Endothelial cell of umbilical vein (primary cell): Measurements from ENCODE around the gene RTL3. TPM values are rescaled to one million over a fixed set of nuclear protein-coding genes. Genes with fewer than 3 reads are reported as not detected.

Source experiments
- BruUV-seq: library from RNA; stranded (reverse); fragments of 400-500 nt; replicated peaks from 2 replicates; lab custom pipeline; 2021; lab: Mats Ljungman, UMichigan
- CTCF ChIA-PET: fragments of 300-600, 350-600 bp; sonication (Branson Sonifier 250); formaldehyde crosslinking; loops from one replicate; lab custom pipeline; 2021; ENCODE audit warnings: antibody characterized with exemption, inconsistent platforms; lab: Charles Lee
- POLR2A ChIA-PET: fragments of 300-600, 350-600 bp; sonication (Branson Sonifier 250); formaldehyde crosslinking; loops from one replicate; lab custom pipeline; 2021; ENCODE audit warnings: antibody characterized with exemption, inconsistent platforms; lab: Charles Lee
- DNase-seq: peaks from one replicate; pipeline ENCODE4 v3.0.0-alpha.2; 2011; ENCODE audit warnings: low read depth, low spot score
- FAIRE-seq: peaks from 2 replicates; lab custom pipeline; 2011; peaks lifted over from hg19 to GRCh38; lab: Jason Lieb, UNC
- H2AFZ ChIP-seq: 2 replicates; pipeline ENCODE4 v1.6.0; 2012; ENCODE audit warnings: low read depth, low read length, control low read depth, inconsistent platforms
- H3K27ac ChIP-seq: 2 replicates; pipeline ENCODE4 v1.5.1; 2011; ENCODE audit warnings: low read depth, mild to moderate bottlenecking, control low read depth, low read length, moderate library complexity; ENCODE audit not compliant: insufficient read depth
- H3K27me3 ChIP-seq, 2 experiments: 2 replicates each; pipeline versions ENCODE4 v1.6.0 to v1.6.1; 2011; ENCODE audit warnings: low read length in 2 of 2, mixed read lengths in 1 of 2; ENCODE audit not compliant: control insufficient read depth in 2 of 2, insufficient read depth in 2 of 2
- H3K36me3 ChIP-seq, 2 experiments: 2 replicates in 1 of 2; 3 replicates in 1 of 2; pipeline ENCODE4 v1.5.1; 2011; ENCODE audit warnings: low read length in 2 of 2, mild to moderate bottlenecking in 1 of 2, moderate library complexity in 1 of 2; ENCODE audit not compliant: control insufficient read depth in 2 of 2, insufficient read depth in 2 of 2; ENCODE audit errors: extremely low read depth in 1 of 2
- H3K4me1 ChIP-seq: 3 replicates; pipeline ENCODE4 v1.5.1; 2011; ENCODE audit warnings: mild to moderate bottlenecking, low read length; ENCODE audit not compliant: control insufficient read depth, insufficient read depth; ENCODE audit errors: extremely low read depth
- H3K4me2 ChIP-seq: 2 replicates; pipeline ENCODE4 v1.6.1; 2011; ENCODE audit warnings: low read length, control low read depth, mixed read lengths; ENCODE audit not compliant: insufficient read depth
- H3K4me3 ChIP-seq, 3 experiments: fragments of 200-600 bp in 1 of 3; sonication (generic), shearing (Covaris generic) in 1 of 3; replicated peaks in 1 of 3; 2 replicates each; pipeline ENCODE4 v1.5.1; 2011 to 2016; ENCODE audit warnings: control low read depth in 3 of 3, low read length in 3 of 3, mild to moderate bottlenecking in 2 of 3, inconsistent platforms in 1 of 3, low read depth in 1 of 3, moderate library complexity in 1 of 3; ENCODE audit not compliant: insufficient read depth in 1 of 3
- H3K79me2 ChIP-seq: 2 replicates; pipeline ENCODE4 v1.6.0; 2012; ENCODE audit warnings: low read length, inconsistent platforms; ENCODE audit not compliant: control insufficient read depth, insufficient read depth
- H3K9ac ChIP-seq: replicated peaks from 2 replicates; pipeline ENCODE3; 2011; ENCODE audit warnings: low read length, control low read depth; ENCODE audit not compliant: insufficient read depth; ENCODE audit errors: extremely low read depth
- H3K9me1 ChIP-seq: replicated peaks from 3 replicates; pipeline ENCODE4 v1.6.0; 2011; ENCODE audit warnings: mild to moderate bottlenecking, low read length; ENCODE audit not compliant: control insufficient read depth, insufficient read depth; ENCODE audit errors: extremely low read depth
- H3K9me3 ChIP-seq: replicated peaks from 2 replicates; pipeline ENCODE4 v1.5.1; 2012; ENCODE audit warnings: low read length, inconsistent platforms; ENCODE audit not compliant: control insufficient read depth, insufficient read depth
- H4K20me1 ChIP-seq: replicated peaks from 2 replicates; pipeline ENCODE3; 2011; ENCODE audit warnings: mild to moderate bottlenecking, low read length; ENCODE audit not compliant: control insufficient read depth, insufficient read depth; ENCODE audit errors: extremely low read depth
- CTCF ChIP-seq, 2 donors: IDR thresholded peaks; 1 replicate in 1 of 2; 2 replicates in 1 of 2; pipeline ENCODE4 v1.5.1; 2011; ENCODE audit warnings: low read length in 2 of 2, mild to moderate bottlenecking in 2 of 2, moderate library complexity in 2 of 2, control low read depth in 1 of 2, inconsistent platforms in 1 of 2, low read depth in 1 of 2; ENCODE audit not compliant: insufficient read depth in 1 of 2; ENCODE audit errors: extremely low read depth in 1 of 2
- EZH2 ChIP-seq: IDR thresholded peaks from 2 replicates; pipeline ENCODE4 v1.6.1; 2012; ENCODE audit warnings: borderline replicate concordance, low read depth, mild to moderate bottlenecking, moderate library complexity, low read length, inconsistent platforms; ENCODE audit not compliant: severe bottlenecking
- FOS ChIP-seq: IDR thresholded peaks from 2 replicates; pipeline ENCODE4 v1.6.1; 2011; ENCODE audit warnings: mild to moderate bottlenecking, low read length, moderate library complexity, borderline replicate concordance; ENCODE audit not compliant: insufficient read depth
- GATA2 ChIP-seq: IDR thresholded peaks from 2 replicates; pipeline ENCODE4 v1.7.0; 2011; ENCODE audit warnings: low read depth, mild to moderate bottlenecking, moderate library complexity, mixed read lengths, low read length; ENCODE audit not compliant: insufficient read length, insufficient read depth
- JUN ChIP-seq: IDR thresholded peaks from 2 replicates; pipeline ENCODE4 v1.6.1; 2011; ENCODE audit warnings: borderline replicate concordance, low read depth; ENCODE audit not compliant: insufficient read length, insufficient read depth
- MAX ChIP-seq: IDR thresholded peaks from 2 replicates; pipeline ENCODE4 v1.6.1; 2011; ENCODE audit not compliant: insufficient read depth, insufficient read length
- MYC ChIP-seq: IDR thresholded peaks from one replicate; pipeline ENCODE4 v1.6.1; 2011; ENCODE audit warnings: mild to moderate bottlenecking, low read depth, low read length
- POLR2A ChIP-seq: IDR thresholded peaks from 2 replicates; pipeline ENCODE4 v1.6.1; 2012; ENCODE audit warnings: low read depth, mild to moderate bottlenecking, control low read depth, low read length
- POLR2AphosphoS5 ChIP-seq: IDR thresholded peaks from 2 replicates; pipeline ENCODE4 v1.6.1; 2012; ENCODE audit warnings: low read depth, mild to moderate bottlenecking, control low read depth, low read length, moderate library complexity; ENCODE audit not compliant: insufficient read depth
- dilution Hi-C: fragments of 300-500 bp; cut with MboI; formaldehyde crosslinking; loops from one replicate; pipeline ENCODE4 v1.15.0; 2019; ENCODE audit warnings: low sequenced_read_pairs; ENCODE audit not compliant: extremely low pct_ligation_motif_present
- intact Hi-C: fragments of 100-400 bp; cut with micrococcal nuclease; formaldehyde crosslinking; loops from one replicate; pipeline ENCODE4 v1.10.0; 2022
- polyA plus RNA-seq, 4 experiments: library from polyadenylated mRNA; depleted of rRNA in 3 of 4; stranded (reverse) in 3 of 4; unstranded in 1 of 4; fragments of >200 nt; gene quantifications; 2 replicates each; pipeline versions ENCODE4 v1.2.1 to v1.2.3, GENCODE V29; 2011 to 2012; ENCODE audit warnings: missing spikeins in 1 of 4
- total RNA-seq: library from RNA; stranded (reverse); gene quantifications from 2 replicates; pipeline ENCODE4 v1.2.3, GENCODE V29; 2021

The RTL3 gene
- total and polyA plus RNA-seq, 2 donors (not counting 3 experiments of a cell fraction or from before 2014, with no cell fraction given): 0.04 TPM; not detected in 1

- CTCF ChIA-PET: no interaction called here
- Histone ChIP-seq H3K4me1 (no peaks in the 10 kb centered on the region), H3K9me1 (no peaks in the 10 kb centered on the region), H3K79me2 (no peaks in the 10 kb centered on the region), H3K9me3 (no peaks in the 10 kb centered on the region), H2AFZ (no peak overlapping the region), H3K27ac (no peak overlapping the region), H4K20me1 (no peaks in the 10 kb centered on the region), H3K36me3 (no peaks in the 10 kb centered on the region), H3K27me3 (no peaks in the 10 kb centered on the region), H3K4me2 (no peak overlapping the region), H3K4me3 (no peak overlapping the region), H3K9ac (no peak overlapping the region)
- intact Hi-C loops: no loop called here
- no peak for DNase-seq
- dilution Hi-C loops: no loop called here
- no TSS peak for BruUV-seq
- TF ChIP-seq POLR2A (no peak), CTCF (IDR thresholded peaks at IDR 0.05; ENCODE audit: extremely low read depth in 1 of 2, insufficient read depth in 1 of 2, low read depth in 1 of 2, low read length in 2 of 2) (no peak), MYC (no peak), POLR2AphosphoS5 (no peak), FOS (no peak), JUN (no peak), EZH2 (no peak), MAX (no peak), GATA2 (no peak)
- POLR2A ChIA-PET: no interaction called here
- no peak for FAIRE-seq
Measured at GRCh38 chrX:78661836-78662235, 2.7 kb upstream of the RTL3 start.
